ENCODE measurements around the gene NCKAP5. TPM values are rescaled to one million over a fixed set of nuclear protein-coding genes. Genes with fewer than 3 reads are reported as not detected.

Gene NCKAP5
- total RNA-seq, 4 donors from 2014 or later, result 0.55 to 6.6 (median 3.3) TPM; not detected in 1

DNA sequence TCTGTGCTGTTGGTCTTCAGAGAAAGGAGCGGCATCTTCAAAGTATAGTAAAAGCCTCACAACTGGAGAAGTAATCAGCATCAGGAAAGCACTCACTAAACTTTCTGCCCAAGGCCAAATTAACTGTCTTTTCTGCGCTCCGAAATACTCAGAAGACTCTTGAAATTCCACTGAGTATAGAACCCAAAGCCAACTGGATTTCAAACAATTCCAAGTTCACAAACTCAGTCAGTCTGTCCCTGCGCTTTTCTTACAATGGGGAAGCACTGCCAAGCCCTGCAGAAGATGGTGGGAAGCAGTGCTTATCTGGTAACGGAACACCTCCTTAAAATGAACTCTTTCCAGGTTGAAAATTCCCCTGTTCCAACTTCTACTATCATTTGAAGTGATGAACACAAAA is 193.5 kb downstream of the NCKAP5 start:
- TF ChIP-seq, protein P1, sequence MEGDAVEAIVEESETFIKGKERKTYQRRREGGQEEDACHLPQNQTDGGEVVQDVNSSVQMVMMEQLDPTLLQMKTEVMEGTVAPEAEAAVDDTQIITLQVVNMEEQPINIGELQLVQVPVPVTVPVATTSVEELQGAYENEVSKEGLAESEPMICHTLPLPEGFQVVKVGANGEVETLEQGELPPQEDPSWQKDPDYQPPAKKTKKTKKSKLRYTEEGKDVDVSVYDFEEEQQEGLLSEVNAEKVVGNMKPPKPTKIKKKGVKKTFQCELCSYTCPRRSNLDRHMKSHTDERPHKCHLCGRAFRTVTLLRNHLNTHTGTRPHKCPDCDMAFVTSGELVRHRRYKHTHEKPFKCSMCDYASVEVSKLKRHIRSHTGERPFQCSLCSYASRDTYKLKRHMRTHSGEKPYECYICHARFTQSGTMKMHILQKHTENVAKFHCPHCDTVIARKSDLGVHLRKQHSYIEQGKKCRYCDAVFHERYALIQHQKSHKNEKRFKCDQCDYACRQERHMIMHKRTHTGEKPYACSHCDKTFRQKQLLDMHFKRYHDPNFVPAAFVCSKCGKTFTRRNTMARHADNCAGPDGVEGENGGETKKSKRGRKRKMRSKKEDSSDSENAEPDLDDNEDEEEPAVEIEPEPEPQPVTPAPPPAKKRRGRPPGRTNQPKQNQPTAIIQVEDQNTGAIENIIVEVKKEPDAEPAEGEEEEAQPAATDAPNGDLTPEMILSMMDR (IDR thresholded peaks at IDR 0.05), result no peak
- no peak for TF ChIP-seq POLR2A (IDR thresholded peaks at IDR 0.05)
- H3K36me3 ChIP-seq, result no peaks in the 10 kb centered on the region
- intact Hi-C loops (cut with DNase I; ENCODE audit: low total_unique reads), result no loop called here
- H3K4me3 ChIP-seq, result no peak overlapping the region
- no peaks in the 10 kb centered on the region for H3K4me1 ChIP-seq
- no peaks in the 10 kb centered on the region for H3K27me3 ChIP-seq
- DNase-seq, result no peak
- H3K9me3 ChIP-seq, result no peaks in the 10 kb centered on the region
- no peak overlapping the region for H3K27ac ChIP-seq

DNA sequence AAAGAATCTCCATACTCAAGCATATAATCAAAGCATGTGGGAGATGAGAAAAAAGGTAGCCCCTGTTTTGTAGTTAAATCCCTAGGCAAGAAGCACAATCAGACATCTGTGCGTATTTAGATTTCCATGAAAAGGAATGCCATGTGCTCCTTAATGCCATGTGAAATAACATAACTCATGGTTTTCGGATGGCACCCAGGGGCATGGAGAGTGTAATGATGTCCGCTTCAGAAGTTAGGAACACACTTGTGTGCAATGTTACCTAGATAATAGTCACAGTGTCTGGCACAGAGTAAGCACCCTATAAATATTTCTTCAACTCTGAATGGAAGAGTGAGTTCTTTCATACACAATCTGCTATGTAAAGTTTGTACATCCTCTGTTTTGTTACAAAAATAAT is 197.0 kb downstream of the NCKAP5 start:
- no peak overlapping the region for H3K4me3 ChIP-seq
- no peaks in the 10 kb centered on the region for H3K4me1 ChIP-seq
- no peak overlapping the region for H3K27ac ChIP-seq
- intact Hi-C loops (cut with DNase I; ENCODE audit: low total_unique reads), result no loop called here
- no peak for DNase-seq
- no peak for TF ChIP-seq POLR2A (IDR thresholded peaks at IDR 0.05)
- TF ChIP-seq, protein P1 (IDR thresholded peaks at IDR 0.05), result no peak
- H3K9me3 ChIP-seq, result no peaks in the 10 kb centered on the region
- no peaks in the 10 kb centered on the region for H3K27me3 ChIP-seq
- no peaks in the 10 kb centered on the region for H3K36me3 ChIP-seq

DNA sequence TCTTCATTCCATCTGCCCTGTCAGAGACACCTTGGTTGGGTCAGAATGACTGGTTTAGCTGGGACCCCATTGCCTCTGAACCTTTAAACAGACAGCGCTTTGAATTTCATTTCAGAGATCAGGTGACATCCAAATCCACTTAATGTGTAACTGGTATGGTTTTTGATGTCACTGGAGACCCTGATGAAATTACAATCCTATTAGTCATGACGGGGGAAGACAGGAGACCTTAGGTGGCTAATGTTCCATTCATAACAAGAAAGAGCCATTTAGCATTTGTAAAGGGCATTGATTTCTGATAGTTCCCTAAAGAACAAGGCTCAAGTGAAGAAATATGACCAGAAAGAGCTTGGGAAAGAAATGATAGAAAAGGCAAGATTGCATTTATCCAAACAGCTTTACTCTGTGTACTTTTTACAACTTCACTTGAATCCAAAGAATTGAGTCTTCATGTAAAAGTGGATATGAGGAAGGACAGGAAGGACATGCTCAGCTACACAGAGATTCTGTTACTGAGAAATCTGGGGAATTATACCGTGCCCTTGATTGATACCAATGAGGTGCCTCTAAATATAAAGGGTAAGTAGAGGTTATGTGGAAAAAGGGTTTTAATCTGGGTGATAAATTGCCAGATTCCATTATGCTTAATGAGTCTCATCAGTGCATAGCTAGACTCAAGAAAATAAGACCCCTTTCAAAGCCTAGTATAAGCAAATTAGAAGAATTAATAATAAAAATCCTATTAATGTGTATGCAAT is 198.2 kb downstream of the NCKAP5 start:
- Histone ChIP-seq H3K27me3 (no peaks in the 10 kb centered on the region), H3K27ac (no peak overlapping the region), H3K9me3 (no peaks in the 10 kb centered on the region), H3K4me1 (no peaks in the 10 kb centered on the region), H3K36me3 (no peaks in the 10 kb centered on the region), H3K4me3 (no peak overlapping the region)
- intact Hi-C loops (cut with DNase I; ENCODE audit: low total_unique reads), result no loop called here
- DNase-seq, result no peak
- no peak for TF ChIP-seq POLR2A (IDR thresholded peaks at IDR 0.05)
- TF ChIP-seq, protein P1 (IDR thresholded peaks at IDR 0.05), result no peak

DNA sequence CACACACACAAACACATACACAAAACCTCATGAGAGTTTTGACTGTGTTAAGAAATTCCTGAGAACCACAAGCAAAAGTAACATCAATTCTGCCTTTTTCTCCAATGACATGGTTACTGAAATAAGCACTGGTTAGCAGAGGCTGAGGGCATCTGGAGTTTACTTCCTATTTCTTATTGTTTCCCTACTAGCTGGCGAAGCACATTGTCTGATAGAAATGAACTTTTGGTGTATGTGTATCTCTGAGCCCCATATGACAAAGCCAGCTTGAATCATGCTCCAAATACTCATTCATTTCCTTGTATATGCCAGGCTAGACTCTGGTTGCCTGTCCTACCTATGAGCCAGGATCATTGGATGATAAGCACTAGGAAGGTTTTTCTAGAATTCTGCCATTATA is 203.1 kb downstream of the NCKAP5 start:
- TF ChIP-seq, protein P1 (IDR thresholded peaks at IDR 0.05), result no peak
- no peak for TF ChIP-seq POLR2A (IDR thresholded peaks at IDR 0.05)
- intact Hi-C loops (cut with DNase I; ENCODE audit: low total_unique reads), result no loop called here
- H3K9me3 ChIP-seq, result no peaks in the 10 kb centered on the region
- no peak overlapping the region for H3K27ac ChIP-seq
- H3K36me3 ChIP-seq, result no peaks in the 10 kb centered on the region
- DNase-seq, result no peak
- H3K4me3 ChIP-seq, result no peak overlapping the region
- H3K27me3 ChIP-seq, result no peaks in the 10 kb centered on the region
- H3K4me1 ChIP-seq, result no peaks in the 10 kb centered on the region

DNA sequence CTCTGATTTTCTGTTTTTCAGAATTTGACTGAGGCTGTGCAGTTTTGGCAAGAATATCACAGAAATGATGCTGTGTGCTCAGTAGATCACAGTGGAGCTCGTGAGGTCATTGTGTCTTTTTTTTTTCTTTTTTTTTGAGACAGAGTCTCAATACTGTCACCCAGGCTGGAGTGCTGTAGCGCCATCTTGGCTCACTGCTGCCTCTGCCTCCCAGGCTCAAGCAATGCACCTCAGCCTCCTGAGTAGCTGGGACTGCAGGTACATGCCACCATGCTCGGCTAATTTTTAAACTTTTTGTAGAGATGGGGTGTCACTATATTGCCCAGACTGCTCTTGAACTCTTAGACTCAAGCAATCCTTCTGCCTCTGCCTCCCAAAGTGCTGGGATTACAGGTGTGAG is 203.6 kb downstream of the NCKAP5 start:
- Histone ChIP-seq H3K27me3 (no peaks in the 10 kb centered on the region), H3K9me3 (no peaks in the 10 kb centered on the region), H3K4me1 (no peaks in the 10 kb centered on the region), H3K4me3 (no peak overlapping the region), H3K27ac (no peak overlapping the region), H3K36me3 (no peaks in the 10 kb centered on the region)
- DNase-seq, result no peak
- intact Hi-C loops (cut with DNase I; ENCODE audit: low total_unique reads), result no loop called here
- TF ChIP-seq POLR2A (IDR thresholded peaks at IDR 0.05), result no peak
- TF ChIP-seq, protein P1 (IDR thresholded peaks at IDR 0.05), result no peak
